ENCODE data around the gene ADPRHL1. TPM values are rescaled to one million over a fixed set of nuclear protein-coding genes. Genes with fewer than 3 reads are reported as not detected.

ADPRHL1 gene
- polyA plus RNA-seq, 1 donor (not counting 4 experiments of a cell fraction or from before 2014, with no cell fraction given) = 1.2 TPM

- dilution Hi-C loops (cut with MboI; ENCODE audit: extremely low pct_ligation_motif_present, low sequenced_read_pairs) = no loop called here
- peaks cover 41 to 54% of the 10 kb centered on the region in 2 experiments for H3K36me3 ChIP-seq (ENCODE audit: control insufficient read depth in 2 of 2, extremely low read depth in 1 of 2, insufficient read depth in 2 of 2, low read length in 2 of 2)
- peaks cover 16% of the 10 kb centered on the region for H3K79me2 ChIP-seq (ENCODE audit: control insufficient read depth, insufficient read depth, low read length)
Measured at GRCh38 chr13:113500530-113501265, 47.4 kb upstream of the ADPRHL1 start.

DNA sequence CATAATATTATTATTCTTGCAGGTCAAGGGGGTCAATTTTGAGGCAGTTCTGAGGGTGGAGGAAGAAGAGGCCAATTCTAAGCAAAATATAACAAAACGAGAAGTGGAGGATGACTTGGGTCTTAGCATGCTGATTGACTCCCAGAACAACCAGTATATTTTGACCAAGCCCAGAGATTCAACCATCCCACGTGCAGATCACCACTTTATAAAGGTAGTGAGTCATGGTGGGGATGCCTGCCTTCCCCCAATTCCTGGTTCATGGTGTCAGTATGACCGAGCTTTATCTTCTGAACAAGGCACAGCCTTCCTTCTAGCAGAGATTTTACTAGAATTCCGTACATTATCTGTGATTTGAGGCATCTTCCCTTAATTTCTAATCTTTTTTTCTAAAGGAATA, 46.6 kb upstream of the ADPRHL1 start:
- FAIRE-seq (no peak), DNase-seq (ENCODE audit: low read depth, low spot score) (no peak)
- dilution Hi-C loops (cut with MboI; ENCODE audit: extremely low pct_ligation_motif_present, low sequenced_read_pairs) = no loop called here
- Histone ChIP-seq H3K27me3 (ENCODE audit: control insufficient read depth, extremely low read depth, insufficient read depth, low read length) (no peaks in the 10 kb centered on the region), H3K9me1 (ENCODE audit: control insufficient read depth, extremely low read depth, insufficient read depth, low read length) (no peaks in the 10 kb centered on the region), H3K9ac (ENCODE audit: control insufficient read depth, extremely low read depth, insufficient read depth, low read length) (no peak overlapping the region), H3K4me2 (ENCODE audit: control insufficient read depth, extremely low read depth, insufficient read depth, low read depth, low read length) (no peak overlapping the region), H2AFZ (ENCODE audit: control insufficient read depth, low read length) (no peak overlapping the region), H3K27ac (ENCODE audit: control insufficient read depth, insufficient read depth, low read length) (no peak overlapping the region), H3K79me2 (ENCODE audit: control insufficient read depth, insufficient read depth, low read length) (peaks cover 24% of the 10 kb centered on the region), H3K9me3 (ENCODE audit: control insufficient read depth, low read depth, low read length) (no peaks in the 10 kb centered on the region), H3K36me3 (ENCODE audit: control insufficient read depth in 2 of 2, extremely low read depth in 1 of 2, insufficient read depth in 2 of 2, low read length in 2 of 2) (peaks cover 46 to 60% of the 10 kb centered on the region in 2 experiments), H3K4me3 (ENCODE audit: control insufficient read depth in 2 of 3, extremely low read depth in 1 of 3, insufficient read depth in 2 of 3, low read depth in 1 of 3, low read length in 3 of 3) (no peak overlapping the region), H3K4me1 (ENCODE audit: control insufficient read depth, extremely low read depth, insufficient read depth, low read length) (no peaks in the 10 kb centered on the region), H4K20me1 (ENCODE audit: control insufficient read depth, extremely low read depth, insufficient read depth, low read length) (peaks cover 5% of the 10 kb centered on the region)
- TF ChIP-seq EZH2 (IDR thresholded peaks at IDR 0.05; ENCODE audit: low read length) (no peak), CTCF (optimal IDR thresholded peaks at IDR 0.05 in 1 of 3, IDR thresholded peaks at IDR 0.05 in 1 of 3, conservative IDR thresholded peaks at IDR 0.05 in 1 of 3; ENCODE audit: extremely low read depth in 1 of 3, insufficient read depth in 2 of 3, low read length in 3 of 3) (no peak)

More at GRCh38 chr13:113500530-113501265, 47.4 kb upstream of the ADPRHL1 start:
- Histone ChIP-seq H3K9me3 (ENCODE audit: control insufficient read depth, low read depth, low read length) (no peaks in the 10 kb centered on the region), H3K9me1 (ENCODE audit: control insufficient read depth, extremely low read depth, insufficient read depth, low read length) (no peaks in the 10 kb centered on the region), H3K27ac (ENCODE audit: control insufficient read depth, insufficient read depth, low read length) (no peak overlapping the region), H3K4me1 (ENCODE audit: control insufficient read depth, extremely low read depth, insufficient read depth, low read length) (no peaks in the 10 kb centered on the region), H3K4me2 (ENCODE audit: control insufficient read depth, extremely low read depth, insufficient read depth, low read depth, low read length) (no peak overlapping the region), H3K4me3 (ENCODE audit: control insufficient read depth in 2 of 3, extremely low read depth in 1 of 3, insufficient read depth in 2 of 3, low read depth in 1 of 3, low read length in 3 of 3) (no peak overlapping the region), H3K9ac (ENCODE audit: control insufficient read depth, extremely low read depth, insufficient read depth, low read length) (no peak overlapping the region), H3K27me3 (ENCODE audit: control insufficient read depth, extremely low read depth, insufficient read depth, low read length) (no peaks in the 10 kb centered on the region), H4K20me1 (ENCODE audit: control insufficient read depth, extremely low read depth, insufficient read depth, low read length) (peaks cover 5% of the 10 kb centered on the region), H2AFZ (ENCODE audit: control insufficient read depth, low read length) (no peak overlapping the region)
- FAIRE-seq (no peak), DNase-seq (ENCODE audit: low read depth, low spot score) (no peak)
- TF ChIP-seq CTCF (optimal IDR thresholded peaks at IDR 0.05 in 1 of 3, IDR thresholded peaks at IDR 0.05 in 1 of 3, conservative IDR thresholded peaks at IDR 0.05 in 1 of 3; ENCODE audit: extremely low read depth in 1 of 3, insufficient read depth in 2 of 3, low read length in 3 of 3) (no peak), EZH2 (IDR thresholded peaks at IDR 0.05; ENCODE audit: low read length) (no peak)

Data from keratinocyte (primary cell).